VCaP (cell line): ENCODE measurements around the gene SHROOM3.

Experiments used
- H3K27ac ChIP-seq: fragments of 450-650 bp; 2 replicates; pipeline ENCODE4 v1.5.1; 2017
- TF ChIP-seq, protein P1 (sequence below): fragments of 450-650 bp; conservative IDR thresholded peaks from 2 replicates; pipeline ENCODE4 v1.5.1; 2017; ENCODE audit warnings: mild to moderate bottlenecking, moderate library complexity

The SHROOM3 gene

GRCh38 chr4:76494871-76495590 is 60.0 kb downstream of the SHROOM3 start:
- no peak overlapping the region for H3K27ac ChIP-seq

DNA sequence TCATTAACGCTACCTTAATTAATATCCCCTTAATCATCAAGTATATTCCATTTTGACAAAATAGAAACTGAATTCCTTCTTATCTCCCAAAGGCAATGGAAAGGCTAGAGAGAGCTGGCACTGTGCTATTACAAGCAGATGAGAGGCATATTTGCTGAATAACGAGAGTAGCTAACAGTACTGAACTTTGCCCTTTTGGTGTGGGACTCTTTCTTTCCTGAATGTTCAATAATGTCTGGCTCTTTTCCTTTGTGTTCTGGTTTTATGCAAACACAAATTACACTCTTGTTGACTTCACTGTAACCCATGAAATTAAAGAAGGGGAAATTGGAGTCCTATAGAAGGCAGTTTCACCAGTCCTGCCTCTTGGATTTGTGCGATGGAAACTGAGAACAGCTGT is 63.5 kb downstream of the SHROOM3 start:
- TF ChIP-seq, protein P1, sequence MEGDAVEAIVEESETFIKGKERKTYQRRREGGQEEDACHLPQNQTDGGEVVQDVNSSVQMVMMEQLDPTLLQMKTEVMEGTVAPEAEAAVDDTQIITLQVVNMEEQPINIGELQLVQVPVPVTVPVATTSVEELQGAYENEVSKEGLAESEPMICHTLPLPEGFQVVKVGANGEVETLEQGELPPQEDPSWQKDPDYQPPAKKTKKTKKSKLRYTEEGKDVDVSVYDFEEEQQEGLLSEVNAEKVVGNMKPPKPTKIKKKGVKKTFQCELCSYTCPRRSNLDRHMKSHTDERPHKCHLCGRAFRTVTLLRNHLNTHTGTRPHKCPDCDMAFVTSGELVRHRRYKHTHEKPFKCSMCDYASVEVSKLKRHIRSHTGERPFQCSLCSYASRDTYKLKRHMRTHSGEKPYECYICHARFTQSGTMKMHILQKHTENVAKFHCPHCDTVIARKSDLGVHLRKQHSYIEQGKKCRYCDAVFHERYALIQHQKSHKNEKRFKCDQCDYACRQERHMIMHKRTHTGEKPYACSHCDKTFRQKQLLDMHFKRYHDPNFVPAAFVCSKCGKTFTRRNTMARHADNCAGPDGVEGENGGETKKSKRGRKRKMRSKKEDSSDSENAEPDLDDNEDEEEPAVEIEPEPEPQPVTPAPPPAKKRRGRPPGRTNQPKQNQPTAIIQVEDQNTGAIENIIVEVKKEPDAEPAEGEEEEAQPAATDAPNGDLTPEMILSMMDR, result no peak
- H3K27ac ChIP-seq, result peak overlapping the region; percentile 41

More at GRCh38 chr4:76494871-76495590, 60.0 kb downstream of the SHROOM3 start:
- TF ChIP-seq, protein P1, result no peak

DNA sequence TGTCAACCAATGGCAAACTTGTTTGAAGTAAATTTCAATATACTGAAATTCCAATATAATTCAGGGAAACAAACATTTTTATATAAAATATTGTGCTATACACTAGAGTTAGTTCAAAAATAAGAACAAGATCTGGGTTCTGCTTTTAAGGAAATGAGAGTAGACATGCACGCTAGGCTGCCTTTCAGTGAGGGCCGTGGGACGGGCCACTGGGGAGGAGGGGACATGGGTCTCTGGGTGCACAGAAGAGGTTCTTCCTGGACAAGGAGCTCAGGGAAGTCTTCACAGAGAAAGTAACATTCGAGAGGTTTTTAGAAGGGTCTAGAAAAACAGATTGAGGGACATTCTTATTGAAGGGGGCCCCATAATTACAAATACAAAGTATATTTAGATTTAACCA is 64.4 kb downstream of the SHROOM3 start:
- H3K27ac ChIP-seq, result peak overlapping the region; percentile 41

GRCh38 chr4:76502886-76503285 is 67.9 kb downstream of the SHROOM3 start:
- no peak overlapping the region for H3K27ac ChIP-seq
- TF ChIP-seq, protein P1, result no peak

More for the DNA sequence above, 64.4 kb downstream of the SHROOM3 start:
- TF ChIP-seq, protein P1, result no peak

DNA sequence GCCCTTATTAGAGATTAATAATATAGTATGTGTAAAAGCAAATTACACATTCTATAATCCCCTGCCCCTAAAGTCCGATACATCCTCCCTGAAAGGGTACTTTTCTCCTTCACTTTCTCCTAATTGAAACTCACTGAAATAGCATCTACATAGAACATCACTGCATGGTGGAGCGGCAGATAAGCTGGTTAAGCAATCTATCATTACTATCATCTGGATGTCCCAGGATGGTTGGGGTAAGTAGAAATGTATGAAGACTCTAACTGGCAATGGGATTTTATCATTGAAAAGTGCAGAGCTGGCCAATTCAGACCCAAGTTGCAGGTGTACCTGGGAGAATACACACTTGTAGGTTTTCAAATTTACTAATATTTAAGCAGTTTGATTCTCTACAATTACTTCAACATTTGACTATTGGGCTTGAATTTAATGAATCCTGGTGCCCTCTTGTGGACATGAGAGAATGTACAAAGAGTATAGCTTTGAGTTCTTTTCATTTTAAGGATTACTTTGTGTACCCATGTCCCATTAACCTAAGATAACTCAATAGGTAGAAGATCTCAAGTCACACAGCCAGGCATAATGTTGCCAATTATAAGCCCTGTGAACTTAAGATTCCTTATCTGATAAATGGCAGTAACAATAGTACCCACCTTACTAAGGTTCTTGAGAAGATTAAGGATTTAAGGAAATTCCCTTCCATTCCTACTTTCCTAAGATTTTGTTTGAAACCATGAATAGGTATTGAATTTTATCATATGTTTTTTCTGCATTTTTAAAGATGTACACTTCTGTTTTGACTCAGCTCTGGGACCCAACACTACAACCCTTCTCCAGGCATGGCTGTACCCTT is 69.8 kb downstream of the SHROOM3 start:
- no peak overlapping the region for H3K27ac ChIP-seq
- TF ChIP-seq, protein P1, result peak; percentile 91

DNA sequence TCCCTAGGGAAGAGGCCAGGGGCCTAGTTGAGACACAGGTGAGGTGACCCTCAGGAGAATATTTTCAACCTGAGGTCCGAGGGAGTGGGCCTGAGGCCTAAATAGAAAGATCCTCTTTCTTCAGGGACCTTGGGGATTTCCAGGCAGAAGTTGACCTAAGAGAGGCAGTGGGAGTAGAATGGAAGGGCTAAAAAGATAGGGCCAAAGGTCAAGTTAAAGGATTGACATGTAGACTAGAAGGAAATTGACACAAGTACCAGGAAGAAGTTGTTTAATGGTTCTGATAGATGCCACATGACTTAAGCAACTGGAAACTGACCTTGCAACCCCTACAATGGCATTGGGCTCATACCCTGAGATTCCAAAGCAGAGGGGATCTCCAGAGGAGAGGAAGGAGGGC is 76.9 kb downstream of the SHROOM3 start:
- peak overlapping the region; percentile 14; the same call in 1 of the 2 replicates for H3K27ac ChIP-seq
- TF ChIP-seq, protein P1, result no peak

DNA sequence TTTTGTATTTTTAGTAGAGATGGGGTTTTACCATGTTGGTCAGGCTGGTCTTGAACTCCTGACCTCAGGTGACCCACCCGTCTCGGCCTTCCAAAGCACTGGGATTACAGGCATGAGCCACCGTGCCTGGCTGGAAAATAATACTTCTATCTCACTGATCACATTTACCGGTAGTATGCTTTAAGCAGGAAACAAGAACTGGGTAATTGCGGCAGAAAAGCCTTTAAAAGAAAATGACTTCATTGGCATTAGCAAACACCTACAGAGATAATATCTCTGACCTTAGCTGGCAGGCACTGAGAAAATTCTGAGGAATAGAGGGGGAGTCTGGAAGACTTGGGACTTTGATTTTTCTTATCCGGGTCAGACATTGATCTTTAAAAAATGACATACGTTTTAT is 78.5 kb downstream of the SHROOM3 start:
- peak overlapping the region; percentile 21; the same call in 1 of the 2 replicates for H3K27ac ChIP-seq
- TF ChIP-seq, protein P1, result no peak
